SU-DHL-6 (cell line): Measurements from ENCODE around the gene DHX30.

ENCODE experiments used
- H2AFZ ChIP-seq: fragments of 200-600 bp; sonication (generic); 2 replicates; pipeline ENCODE4 v1.6.1; 2014; ENCODE audit warnings: low read depth, mild to moderate bottlenecking, moderate library complexity, mixed read lengths, antibody characterized with exemption, low read length; ENCODE audit not compliant: severe bottlenecking
- H3F3A ChIP-seq: fragments of 200-600 bp; shearing (Covaris generic); 2 replicates; pipeline ENCODE4 v1.6.0; 2016; ENCODE audit warnings: antibody characterized with exemption, mild to moderate bottlenecking; ENCODE audit not compliant: insufficient read depth
- H3K27ac ChIP-seq: fragments of 200-600 bp; sonication (generic); 2 replicates; pipeline ENCODE4 v1.5.1; 2016; ENCODE audit warnings: low read depth, mild to moderate bottlenecking, low read length, moderate library complexity, mixed read lengths
- H3K27me3 ChIP-seq: fragments of 200-600 bp; sonication (generic), shearing (Covaris generic); 2 replicates; pipeline ENCODE4 v1.6.0; 2014; ENCODE audit warnings: mild to moderate bottlenecking, low read length
- H3K36me3 ChIP-seq: fragments of 200-600 bp; sonication (generic); 2 replicates; pipeline ENCODE4 v1.6.1; 2014; ENCODE audit warnings: mild to moderate bottlenecking, low read length, mixed read lengths
- H3K4me2 ChIP-seq: fragments of 300-600, 200-600 bp; shearing (Covaris generic), sonication (generic); 2 replicates; pipeline ENCODE4 v1.6.0; 2014; ENCODE audit warnings: low read length, low read depth, mild to moderate bottlenecking; ENCODE audit not compliant: poor library complexity, severe bottlenecking
- H3K4me3 ChIP-seq: fragments of 200-600 bp; sonication (generic); 2 replicates; pipeline ENCODE4 v1.5.1; 2014; ENCODE audit warnings: antibody characterized with exemption, low read length, mild to moderate bottlenecking, mixed read lengths; ENCODE audit not compliant: insufficient read depth, poor library complexity, severe bottlenecking
- H3K79me2 ChIP-seq: fragments of 200-600 bp; sonication (generic); 2 replicates; pipeline ENCODE4 v1.6.1; 2014; ENCODE audit warnings: mild to moderate bottlenecking, low read length, moderate library complexity; ENCODE audit not compliant: insufficient read depth
- H3K9ac ChIP-seq: fragments of 200-600 bp; sonication (generic); 2 replicates; pipeline ENCODE4 v1.7.0; 2014; ENCODE audit warnings: mild to moderate bottlenecking, low read length
- H3K9me2 ChIP-seq: fragments of 200-600 bp; sonication (generic); replicated peaks from 2 replicates; pipeline ENCODE4 v1.6.1; 2014; ENCODE audit warnings: low read length; ENCODE audit not compliant: insufficient read depth
- H3K9me3 ChIP-seq: fragments of 200-600 bp; sonication (generic); 2 replicates; pipeline ENCODE4 v1.6.1; 2014; ENCODE audit warnings: low read length, mixed read lengths; ENCODE audit not compliant: insufficient read depth
- H4K20me1 ChIP-seq: fragments of 200-600 bp; sonication (generic); 2 replicates; pipeline ENCODE4 v1.6.1; 2014; ENCODE audit warnings: low read depth, mild to moderate bottlenecking, antibody characterized with exemption, low read length, moderate library complexity, mixed read lengths
- EZH2phosphoT487 ChIP-seq: fragments of 200-600 bp; sonication (generic), shearing (Covaris generic); conservative IDR thresholded peaks from 2 replicates; pipeline ENCODE4 v1.6.1; 2018; ENCODE audit warnings: mild to moderate bottlenecking, antibody characterized with exemption, low read length, moderate library complexity, mixed read lengths
- TF ChIP-seq, protein P1 (sequence below): fragments of 200-600 bp; sonication (generic); IDR thresholded peaks from one replicate; pipeline ENCODE4 v1.5.1; 2017; ENCODE audit warnings: antibody characterized with exemption, mild to moderate bottlenecking, low read length, moderate library complexity; ENCODE audit not compliant: insufficient read depth, poor library complexity, severe bottlenecking

DHX30 gene

DNA sequence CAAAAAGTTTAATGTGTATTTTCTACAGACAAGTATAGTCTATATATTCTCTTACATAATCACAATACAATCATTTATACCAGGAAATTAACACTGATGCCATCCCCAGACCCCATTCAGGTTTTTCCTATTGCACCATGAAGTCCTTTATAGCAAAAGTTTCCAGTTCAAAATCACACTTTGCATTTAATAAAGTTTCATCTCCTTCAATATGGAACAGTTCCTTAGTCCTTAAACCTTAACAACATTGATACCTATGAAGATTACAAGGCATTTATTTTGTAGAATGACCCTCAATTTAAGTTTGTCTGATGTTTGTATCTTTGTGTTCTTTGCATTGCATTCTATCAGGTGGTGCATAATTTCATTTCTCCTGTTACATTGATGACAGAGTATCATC is 19.3 kb upstream of the DHX30 start:
- Histone ChIP-seq H3F3A (peaks cover 17% of the 10 kb centered on the region), H3K4me3 (no peak overlapping the region), H3K36me3 (0 out of 2 replicates have a peak, but pooled peaks cover 5% of the 10 kb centered on the region), H3K9me3 (no peaks in the 10 kb centered on the region), H3K79me2 (peaks cover 30% of the 10 kb centered on the region), H2AFZ (no peak overlapping the region), H3K4me2 (no peak overlapping the region), H3K27me3 (no peaks in the 10 kb centered on the region), H3K27ac (no peak overlapping the region), H3K9me2 (no peaks in the 10 kb centered on the region), H4K20me1 (peaks cover 6% of the 10 kb centered on the region), H3K9ac (no peak overlapping the region)
- TF ChIP-seq, protein P1, sequence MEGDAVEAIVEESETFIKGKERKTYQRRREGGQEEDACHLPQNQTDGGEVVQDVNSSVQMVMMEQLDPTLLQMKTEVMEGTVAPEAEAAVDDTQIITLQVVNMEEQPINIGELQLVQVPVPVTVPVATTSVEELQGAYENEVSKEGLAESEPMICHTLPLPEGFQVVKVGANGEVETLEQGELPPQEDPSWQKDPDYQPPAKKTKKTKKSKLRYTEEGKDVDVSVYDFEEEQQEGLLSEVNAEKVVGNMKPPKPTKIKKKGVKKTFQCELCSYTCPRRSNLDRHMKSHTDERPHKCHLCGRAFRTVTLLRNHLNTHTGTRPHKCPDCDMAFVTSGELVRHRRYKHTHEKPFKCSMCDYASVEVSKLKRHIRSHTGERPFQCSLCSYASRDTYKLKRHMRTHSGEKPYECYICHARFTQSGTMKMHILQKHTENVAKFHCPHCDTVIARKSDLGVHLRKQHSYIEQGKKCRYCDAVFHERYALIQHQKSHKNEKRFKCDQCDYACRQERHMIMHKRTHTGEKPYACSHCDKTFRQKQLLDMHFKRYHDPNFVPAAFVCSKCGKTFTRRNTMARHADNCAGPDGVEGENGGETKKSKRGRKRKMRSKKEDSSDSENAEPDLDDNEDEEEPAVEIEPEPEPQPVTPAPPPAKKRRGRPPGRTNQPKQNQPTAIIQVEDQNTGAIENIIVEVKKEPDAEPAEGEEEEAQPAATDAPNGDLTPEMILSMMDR, result no peak
- TF ChIP-seq EZH2phosphoT487, result no peak

DNA sequence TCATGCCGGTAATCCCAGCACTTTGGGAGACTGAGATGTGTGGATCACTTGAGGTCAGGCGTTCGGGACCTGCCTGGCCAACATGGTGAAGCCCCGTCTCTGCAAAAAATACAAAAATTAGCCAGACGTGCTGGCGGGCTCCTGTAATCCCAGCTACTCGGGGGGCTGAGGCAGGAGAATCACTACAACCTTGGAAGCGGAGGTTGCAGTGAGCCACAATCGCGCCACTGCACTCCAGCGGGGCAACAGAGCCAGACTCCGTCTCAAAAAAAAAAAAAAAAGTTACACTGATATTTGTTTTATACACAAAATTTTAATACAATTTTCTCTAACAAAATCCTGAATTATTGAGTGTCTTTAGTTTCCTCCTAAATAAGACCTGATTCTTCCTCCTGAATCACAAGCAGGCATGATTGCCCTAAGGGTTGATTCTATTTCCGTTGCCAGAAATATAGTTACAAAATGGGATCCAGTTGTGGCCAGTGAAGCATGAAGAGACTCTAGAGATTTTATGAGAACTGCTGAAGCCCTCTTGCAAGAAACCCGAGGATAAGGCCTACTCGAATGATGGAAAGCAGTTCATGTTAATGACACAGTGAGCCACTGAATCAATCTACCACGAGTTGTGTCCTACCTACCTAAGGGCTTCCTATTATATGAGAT is 11.6 kb upstream of the DHX30 start:
- no peak overlapping the region for H3K4me2 ChIP-seq
- H3K36me3 ChIP-seq, result no peaks in the 10 kb centered on the region
- H3K9me3 ChIP-seq, result no peaks in the 10 kb centered on the region
- H3K27ac ChIP-seq, result no peak overlapping the region
- no peaks in the 10 kb centered on the region for H3F3A ChIP-seq
- H3K9me2 ChIP-seq, result no peaks in the 10 kb centered on the region
- TF ChIP-seq, protein P1, result no peak
- TF ChIP-seq EZH2phosphoT487, result no peak
- H3K27me3 ChIP-seq, result no peaks in the 10 kb centered on the region
- H4K20me1 ChIP-seq, result no peaks in the 10 kb centered on the region
- no peak overlapping the region for H3K4me3 ChIP-seq
- no peak overlapping the region for H2AFZ ChIP-seq
- no peak overlapping the region for H3K9ac ChIP-seq
- no peaks in the 10 kb centered on the region for H3K79me2 ChIP-seq

DNA sequence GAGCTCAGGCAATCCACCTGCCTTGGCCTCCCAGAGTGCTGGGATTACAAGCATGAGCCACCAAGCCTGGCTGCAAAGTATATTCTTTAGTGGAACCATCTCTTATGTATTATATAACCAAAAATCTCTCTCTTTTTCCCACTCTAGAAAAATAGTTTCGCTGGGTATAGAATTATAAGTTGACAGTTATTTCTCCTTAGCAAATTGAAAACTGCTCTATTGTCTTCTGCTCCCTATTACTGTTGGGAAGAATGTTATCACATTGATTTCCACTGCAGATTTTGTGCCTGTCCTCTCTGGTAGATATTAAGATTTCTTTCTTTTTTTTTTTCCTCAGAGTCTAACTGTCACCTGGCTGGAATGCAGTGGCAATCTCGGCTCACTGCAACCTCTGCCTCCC is 10.2 kb upstream of the DHX30 start:
- TF ChIP-seq, protein P1, result no peak
- TF ChIP-seq EZH2phosphoT487, result no peak
- H4K20me1 ChIP-seq, result no peaks in the 10 kb centered on the region
- no peaks in the 10 kb centered on the region for H3K9me3 ChIP-seq

More for the DNA sequence above, 10.2 kb upstream of the DHX30 start:
- Histone ChIP-seq H3K27me3 (no peaks in the 10 kb centered on the region), H3K36me3 (no peaks in the 10 kb centered on the region), H3K4me2 (no peak overlapping the region), H3K9me2 (no peaks in the 10 kb centered on the region), H3K9ac (no peak overlapping the region), H2AFZ (no peak overlapping the region), H3K79me2 (no peaks in the 10 kb centered on the region), H3K27ac (no peak overlapping the region), H3F3A (no peaks in the 10 kb centered on the region), H3K4me3 (no peak overlapping the region)
